ENCODE measurements around the gene PCDH15. TPM values are rescaled to one million over a fixed set of nuclear protein-coding genes. Genes with fewer than 3 reads are reported as not detected.

Gene PCDH15
- total RNA-seq, 1 donor from 2014 or later, result 0.05 TPM

GRCh38 chr10:53852450-53853175 is 948.4 kb downstream of the PCDH15 start:
- H3K27me3 Mint-ChIP-seq (ENCODE audit: unreplicated experiment), result no peaks in the 10 kb centered on the region
- H3K36me3 Mint-ChIP-seq (ENCODE audit: low read depth, unreplicated experiment), result no peaks in the 10 kb centered on the region
- no peak for TF ChIP-seq CTCF (IDR thresholded peaks at IDR 0.05; ENCODE audit: unreplicated experiment)
- no peak for DNase-seq (ENCODE audit: low spot score)
- no peaks in the 10 kb centered on the region for H3K9me3 Mint-ChIP-seq (ENCODE audit: unreplicated experiment)
- H3K4me1 Mint-ChIP-seq (ENCODE audit: unreplicated experiment), result no peaks in the 10 kb centered on the region
- no peak overlapping the region for H3K4me3 Mint-ChIP-seq (ENCODE audit: unreplicated experiment)
- no peak overlapping the region for H3K27ac Mint-ChIP-seq (ENCODE audit: unreplicated experiment)

GRCh38 chr10:53846809-53847208 is 954.2 kb downstream of the PCDH15 start:
- H3K27ac Mint-ChIP-seq (ENCODE audit: unreplicated experiment), result no peak overlapping the region
- no peaks in the 10 kb centered on the region for H3K9me3 Mint-ChIP-seq (ENCODE audit: unreplicated experiment)
- H3K4me1 Mint-ChIP-seq (ENCODE audit: unreplicated experiment), result peaks cover 6% of the 10 kb centered on the region
- no peaks in the 10 kb centered on the region for H3K27me3 Mint-ChIP-seq (ENCODE audit: unreplicated experiment)
- no peak for TF ChIP-seq CTCF (IDR thresholded peaks at IDR 0.05; ENCODE audit: unreplicated experiment)
- H3K36me3 Mint-ChIP-seq (ENCODE audit: low read depth, unreplicated experiment), result no peaks in the 10 kb centered on the region
- DNase-seq (ENCODE audit: low spot score), result no peak
- no peak overlapping the region for H3K4me3 Mint-ChIP-seq (ENCODE audit: unreplicated experiment)

- no peak overlapping the region for H3K27ac Mint-ChIP-seq (ENCODE audit: unreplicated experiment)
- H3K36me3 Mint-ChIP-seq (ENCODE audit: low read depth, unreplicated experiment), result no peaks in the 10 kb centered on the region
- no peak overlapping the region for H3K4me3 Mint-ChIP-seq (ENCODE audit: unreplicated experiment)
- H3K4me1 Mint-ChIP-seq (ENCODE audit: unreplicated experiment), result peaks cover 6% of the 10 kb centered on the region
- TF ChIP-seq CTCF (IDR thresholded peaks at IDR 0.05; ENCODE audit: unreplicated experiment), result no peak
- DNase-seq (ENCODE audit: low spot score), result no peak
- H3K9me3 Mint-ChIP-seq (ENCODE audit: unreplicated experiment), result no peaks in the 10 kb centered on the region
- H3K27me3 Mint-ChIP-seq (ENCODE audit: unreplicated experiment), result no peaks in the 10 kb centered on the region
Measured at GRCh38 chr10:53843736-53844362, 957.2 kb downstream of the PCDH15 start.

GRCh38 chr10:53841483-53842145 is 959.4 kb downstream of the PCDH15 start:
- Mint-ChIP-seq H3K36me3 (ENCODE audit: low read depth, unreplicated experiment) (no peaks in the 10 kb centered on the region), H3K4me1 (ENCODE audit: unreplicated experiment) (peaks cover 6% of the 10 kb centered on the region), H3K9me3 (ENCODE audit: unreplicated experiment) (no peaks in the 10 kb centered on the region), H3K4me3 (ENCODE audit: unreplicated experiment) (no peak overlapping the region), H3K27me3 (ENCODE audit: unreplicated experiment) (no peaks in the 10 kb centered on the region), H3K27ac (ENCODE audit: unreplicated experiment) (no peak overlapping the region)
- TF ChIP-seq CTCF (IDR thresholded peaks at IDR 0.05; ENCODE audit: unreplicated experiment), result no peak
- no peak for DNase-seq (ENCODE audit: low spot score)

- no peak for TF ChIP-seq CTCF (IDR thresholded peaks at IDR 0.05; ENCODE audit: unreplicated experiment)
- no peaks in the 10 kb centered on the region for H3K9me3 Mint-ChIP-seq (ENCODE audit: unreplicated experiment)
- H3K4me1 Mint-ChIP-seq (ENCODE audit: unreplicated experiment), result peaks cover 6% of the 10 kb centered on the region
- no peaks in the 10 kb centered on the region for H3K36me3 Mint-ChIP-seq (ENCODE audit: low read depth, unreplicated experiment)
- H3K27me3 Mint-ChIP-seq (ENCODE audit: unreplicated experiment), result no peaks in the 10 kb centered on the region
- H3K27ac Mint-ChIP-seq (ENCODE audit: unreplicated experiment), result no peak overlapping the region
- DNase-seq (ENCODE audit: low spot score), result no peak
- no peak overlapping the region for H3K4me3 Mint-ChIP-seq (ENCODE audit: unreplicated experiment)
Measured at GRCh38 chr10:53840653-53841052, 960.4 kb downstream of the PCDH15 start.
